GM12878 (cell line): ENCODE results near the gene TBC1D9B. TPM values are rescaled to one million over a fixed set of nuclear protein-coding genes. Genes with fewer than 3 reads are reported as not detected.

Experiments used
- ATAC-seq: fragments of 200-7000 bp; cut with Tn5 transposase; 3 replicates; pipeline ENCODE4 v1.9.1; 2020; ENCODE audit warnings: mild to moderate bottlenecking, moderate library complexity
- BruUV-seq: library from RNA; stranded (reverse); fragments of 400-500 nt; replicated peaks from 2 replicates; lab custom pipeline; 2021; lab: Mats Ljungman, UMichigan
- CTCF ChIA-PET: fragments of 300-600 bp; sonication (Branson Sonifier 250); formaldehyde crosslinking; extraction: SDS; loops from one replicate; lab custom pipeline; 2021; ENCODE audit warnings: inconsistent platforms; lab: Yijun Ruan, JAX
- POLR2A ChIA-PET: fragments of 350-600 bp; formaldehyde crosslinking; extraction: SDS; loops from one replicate; lab custom pipeline; 2021; ENCODE audit warnings: inconsistent platforms; lab: Charles Lee
- RAD21 ChIA-PET: fragments of 300-600 bp; sonication (Branson Sonifier 250); formaldehyde crosslinking; loops from one replicate; lab custom pipeline; 2023; ENCODE audit warnings: antibody characterized with exemption; ENCODE audit not compliant: unreplicated experiment; lab: Charles Lee
- SMC1A ChIA-PET: fragments of 300-600 bp; sonication (Branson Sonifier 250); formaldehyde crosslinking; loops from one replicate; lab custom pipeline; 2023; ENCODE audit not compliant: unreplicated experiment, uncharacterized antibody; lab: Charles Lee
- DNase-seq: peaks from one replicate; pipeline ENCODE4 v3.0.0-alpha.2; 2011; ENCODE audit warnings: low read depth, low spot score
- FAIRE-seq: peaks from 3 replicates; lab custom pipeline; 2011; peaks lifted over from hg19 to GRCh38; lab: Jason Lieb, UNC
- H2AFZ ChIP-seq: 2 replicates; pipeline ENCODE4 v1.6.0; 2011; ENCODE audit warnings: low read depth, low read length, control low read depth; ENCODE audit not compliant: control insufficient read depth
- H3K27ac ChIP-seq: 2 replicates; pipeline ENCODE4 v1.5.1; 2011; ENCODE audit warnings: control low read depth; ENCODE audit not compliant: control insufficient read depth, insufficient read depth
- H3K27me3 ChIP-seq, 2 experiments: replicated peaks in 1 of 2; 2 replicates each; pipeline versions ENCODE4 v1.6.0 to v1.6.1; 2011; ENCODE audit warnings: low read length in 1 of 2; ENCODE audit not compliant: control insufficient read depth in 2 of 2, insufficient read depth in 2 of 2
- H3K36me3 ChIP-seq, 2 experiments: 2 replicates each; pipeline ENCODE4 v1.5.1; 2011; ENCODE audit warnings: low read length in 1 of 2; ENCODE audit not compliant: control insufficient read depth in 2 of 2, insufficient read depth in 2 of 2
- H3K4me1 ChIP-seq: 2 replicates; pipeline ENCODE4 v1.6.1; 2011; ENCODE audit warnings: mild to moderate bottlenecking, low read length, moderate library complexity, mixed read lengths; ENCODE audit not compliant: control insufficient read depth, insufficient read depth
- H3K4me2 ChIP-seq: 2 replicates; pipeline ENCODE4 v1.6.0; 2011; ENCODE audit warnings: control low read depth; ENCODE audit not compliant: control insufficient read depth, insufficient read depth
- H3K4me3 ChIP-seq: fragments of 200-600 bp; sonication (generic); 2 replicates; pipeline ENCODE4 v1.5.1; 2016
- H3K79me2 ChIP-seq: 2 replicates; pipeline ENCODE4 v1.6.0; 2011; ENCODE audit warnings: low read length; ENCODE audit not compliant: control insufficient read depth, insufficient read depth
- H3K9ac ChIP-seq: 2 replicates; pipeline ENCODE4 v1.8.0; 2011; ENCODE audit warnings: low read length, control low read depth, mixed read lengths; ENCODE audit not compliant: control insufficient read depth, insufficient read depth
- H3K9me3 ChIP-seq: replicated peaks from 3 replicates; pipeline ENCODE4 v1.5.1; 2011; ENCODE audit warnings: mild to moderate bottlenecking, low read length; ENCODE audit not compliant: control insufficient read depth, insufficient read depth
- H4K20me1 ChIP-seq: 2 replicates; pipeline ENCODE4 v1.6.0; 2011; ENCODE audit not compliant: control insufficient read depth, insufficient read depth
- BHLHE40 ChIP-seq, 2 experiments: fragments of 450-650 bp in 1 of 2; IDR thresholded peaks; 2 replicates each; pipeline ENCODE4 v1.6.1; 2011 to 2017; ENCODE audit warnings: low read depth in 2 of 2, borderline replicate concordance in 1 of 2, improper control_type of control experiment in 1 of 2, low read length in 1 of 2, mild to moderate bottlenecking in 1 of 2
- DPF2 ChIP-seq: fragments of 450-650 bp; IDR thresholded peaks from 2 replicates; pipeline ENCODE4 v1.6.1; 2017; ENCODE audit warnings: mild to moderate bottlenecking
- EGR1 ChIP-seq, 2 experiments: IDR thresholded peaks; 1 replicate in 1 of 2; 2 replicates in 1 of 2; pipeline ENCODE4 v1.6.1; 2011 to 2012; ENCODE audit warnings: low read depth in 2 of 2, low read length in 2 of 2, borderline replicate concordance in 1 of 2, mild to moderate bottlenecking in 1 of 2, moderate library complexity in 1 of 2
- IKZF2 ChIP-seq, 2 experiments: fragments of 450-650 bp; IDR thresholded peaks; 2 replicates each; pipeline ENCODE4 v1.6.1; 2017; ENCODE audit warnings: mild to moderate bottlenecking in 2 of 2, moderate library complexity in 2 of 2
- NFYB ChIP-seq: IDR thresholded peaks from 2 replicates; pipeline ENCODE4 v1.6.1; 2011; ENCODE audit warnings: low read depth, mild to moderate bottlenecking, low read length, improper control_type of control experiment, moderate library complexity; ENCODE audit not compliant: insufficient read depth
- NRF1 ChIP-seq: conservative IDR thresholded peaks from 2 replicates; pipeline ENCODE4 v1.6.1; 2011; ENCODE audit warnings: mild to moderate bottlenecking, low read depth, low read length, improper control_type of control experiment
- POLR2A ChIP-seq: IDR thresholded peaks from 2 replicates; pipeline ENCODE4 v1.6.1; 2011; ENCODE audit warnings: low read depth, mild to moderate bottlenecking, low read length
- RCOR1 ChIP-seq: conservative IDR thresholded peaks from 2 replicates; pipeline ENCODE4 v1.6.1; 2012; ENCODE audit warnings: low read depth, low read length, improper control_type of control experiment
- RELA ChIP-seq: fragments of 450-650 bp; IDR thresholded peaks from 2 replicates; pipeline ENCODE4 v1.8.0; 2014; ENCODE audit warnings: borderline replicate concordance; ENCODE audit not compliant: partially characterized antibody
- RUNX3 ChIP-seq: IDR thresholded peaks from 2 replicates; pipeline ENCODE4 v1.6.1; 2012; ENCODE audit warnings: low read length, inconsistent platforms
- SMAD5 ChIP-seq: IDR thresholded peaks from 2 replicates; pipeline ENCODE4 v1.6.1; 2016; ENCODE audit warnings: antibody characterized with exemption, low read depth
- TCF3 ChIP-seq: IDR thresholded peaks from 2 replicates; pipeline ENCODE4 v1.6.1; 2012; ENCODE audit warnings: low read depth, mild to moderate bottlenecking, low read length, borderline replicate concordance; ENCODE audit not compliant: insufficient read depth
- ZSCAN29 ChIP-seq: fragments of 450-650 bp; IDR thresholded peaks from 2 replicates; pipeline ENCODE4 v1.6.1; 2017; ENCODE audit warnings: mild to moderate bottlenecking, moderate library complexity
- WGBS: methylation state at CpG from one replicate; pipeline ENCODE4 v1.1.6; 2016; ENCODE audit warnings: low lambda C conversion rate; ENCODE audit not compliant: insufficient replicate concordance, insufficient coverage; ENCODE audit errors: missing lambda C conversion rate; 5-methylcytosine and 5-hydroxymethylcytosine counted together
- in situ Hi-C: fragments of 300-500 bp; cut with MboI; formaldehyde crosslinking; loops from 9 replicates; pipeline ENCODE4 v1.14.3; 2018; ENCODE audit warnings: mixed read lengths
- intact Hi-C: fragments of 100-400 bp; cut with micrococcal nuclease; formaldehyde crosslinking; loops from one replicate; pipeline ENCODE4 v1.14.2; 2022; ENCODE audit not compliant: unreplicated experiment
- polyA plus RNA-seq, 11 experiments: library from polyadenylated mRNA; depleted of rRNA in 4 of 11; unstranded in 6 of 11; stranded (reverse) in 5 of 11; fragments of >200 nt; fragmentation: Nextera tagmentation in 4 of 11; fragmentation: Illumina TruSeq in 1 of 11; extraction: Ambion mirVana in 4 of 11; extraction: Trizol in 1 of 11; gene quantifications; 1 replicate in 1 of 11; 2 replicates in 10 of 11; pipeline versions ENCODE4 v1.2.1 to v1.2.3, GENCODE V29; 2011 to 2016; ENCODE audit warnings: inconsistent platforms in 2 of 11, missing spikeins in 2 of 11, low read depth in 1 of 11
- total RNA-seq, 4 experiments: library from RNA; depleted of rRNA in 3 of 4; stranded (reverse); fragments of >200 nt in 3 of 4; fragmentation: Illumina TruSeq in 1 of 4; extraction: Trizol in 1 of 4; gene quantifications; 2 replicates each; pipeline versions ENCODE4 v1.2.1 to v1.2.3, GENCODE V29; 2013 to 2021
- TF ChIP-seq, protein P1 (sequence below): IDR thresholded peaks from 2 replicates; pipeline ENCODE4 v1.6.1; 2011; ENCODE audit warnings: low read depth, low read length, improper control_type of control experiment, borderline replicate concordance
- TF ChIP-seq, protein P2 (sequence below): IDR thresholded peaks from 2 replicates; pipeline ENCODE4 v1.6.1; 2011; ENCODE audit warnings: mild to moderate bottlenecking, low read depth, low read length, moderate library complexity; ENCODE audit not compliant: insufficient replicate concordance

TBC1D9B gene
- total and polyA plus RNA-seq, 10 of the 15 experiments (the other 5 are each of a cell fraction or from before 2014, with no cell fraction given): 4.0 to 74.2 (median 34.6) TPM

GRCh38 chr5:179866241-179867078, 41.2 kb downstream of the TBC1D9B start (continued):
- TF ChIP-seq RUNX3: no peak
- TF ChIP-seq RCOR1: no peak
- TF ChIP-seq DPF2: no peak
- TF ChIP-seq, all 136 proteins: peak for 3

DNA sequence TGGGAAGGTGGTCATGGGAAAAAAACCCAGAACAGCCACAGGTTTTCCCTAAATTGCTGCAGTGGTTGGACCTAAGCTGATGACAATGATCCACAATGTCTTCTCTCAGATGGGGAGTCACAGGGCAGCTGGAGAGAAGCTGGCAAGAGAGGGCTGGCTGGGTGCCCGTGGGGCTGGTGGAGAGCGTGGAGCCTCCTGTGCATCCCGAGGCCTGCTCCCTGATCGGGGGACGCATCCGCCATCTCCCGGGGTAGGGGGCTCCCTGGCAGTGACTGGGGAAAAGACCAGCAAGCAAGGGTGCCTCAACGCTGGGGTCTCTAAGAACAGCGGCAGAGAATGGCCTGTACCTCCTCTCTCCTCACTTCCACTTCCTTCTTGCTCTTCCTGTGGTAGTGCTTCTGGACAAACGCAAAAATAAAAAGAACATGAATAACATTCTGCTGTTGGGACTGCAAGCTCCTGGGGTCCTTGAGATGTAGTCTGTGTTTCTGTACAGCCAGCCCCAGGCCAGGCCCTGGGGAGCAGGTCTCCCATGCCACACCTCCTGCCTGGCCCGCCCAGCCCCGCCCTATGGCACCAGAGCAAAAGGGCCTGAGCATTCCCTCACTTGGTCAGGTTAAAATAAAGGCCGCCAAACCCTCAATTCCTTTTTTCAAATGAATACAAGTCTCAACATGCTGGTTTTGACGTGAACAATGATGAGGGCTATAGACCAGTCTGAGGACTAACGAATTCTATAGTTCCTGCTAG, 42.0 kb downstream of the TBC1D9B start:
- POLR2A ChIA-PET: no interaction called here
- H4K20me1 ChIP-seq: no peaks in the 10 kb centered on the region
- no peak for TF ChIP-seq BHLHE40 (IDR thresholded peaks at IDR 0.05; ENCODE audit: borderline replicate concordance in 1 of 2, low read depth in 2 of 2, low read length in 1 of 2)
- no peak for TF ChIP-seq NFYB
- TF ChIP-seq EGR1 (IDR thresholded peaks at IDR 0.05; ENCODE audit: borderline replicate concordance in 1 of 2, low read depth in 2 of 2, low read length in 2 of 2): no peak
- TF ChIP-seq, protein P1, sequence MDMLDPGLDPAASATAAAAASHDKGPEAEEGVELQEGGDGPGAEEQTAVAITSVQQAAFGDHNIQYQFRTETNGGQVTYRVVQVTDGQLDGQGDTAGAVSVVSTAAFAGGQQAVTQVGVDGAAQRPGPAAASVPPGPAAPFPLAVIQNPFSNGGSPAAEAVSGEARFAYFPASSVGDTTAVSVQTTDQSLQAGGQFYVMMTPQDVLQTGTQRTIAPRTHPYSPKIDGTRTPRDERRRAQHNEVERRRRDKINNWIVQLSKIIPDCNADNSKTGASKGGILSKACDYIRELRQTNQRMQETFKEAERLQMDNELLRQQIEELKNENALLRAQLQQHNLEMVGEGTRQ: no peak
- TF ChIP-seq, protein P2, sequence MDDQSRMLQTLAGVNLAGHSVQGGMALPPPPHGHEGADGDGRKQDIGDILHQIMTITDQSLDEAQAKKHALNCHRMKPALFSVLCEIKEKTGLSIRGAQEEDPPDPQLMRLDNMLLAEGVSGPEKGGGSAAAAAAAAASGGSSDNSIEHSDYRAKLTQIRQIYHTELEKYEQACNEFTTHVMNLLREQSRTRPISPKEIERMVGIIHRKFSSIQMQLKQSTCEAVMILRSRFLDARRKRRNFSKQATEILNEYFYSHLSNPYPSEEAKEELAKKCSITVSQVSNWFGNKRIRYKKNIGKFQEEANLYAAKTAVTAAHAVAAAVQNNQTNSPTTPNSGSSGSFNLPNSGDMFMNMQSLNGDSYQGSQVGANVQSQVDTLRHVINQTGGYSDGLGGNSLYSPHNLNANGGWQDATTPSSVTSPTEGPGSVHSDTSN: no peak
- TF ChIP-seq SMAD5: no peak
- TF ChIP-seq NRF1: no peak
- TF ChIP-seq ZSCAN29: no peak
- TF ChIP-seq IKZF2 (IDR thresholded peaks at IDR 0.05): no peak
- no peak for TF ChIP-seq POLR2A
- TF ChIP-seq TCF3: no peak
- TF ChIP-seq RELA: no peak

More for the DNA sequence above, 42.0 kb downstream of the TBC1D9B start:
- Histone ChIP-seq H3K4me1 (no peaks in the 10 kb centered on the region), H3K27ac (no peak overlapping the region), H3K27me3 (no peaks in the 10 kb centered on the region), H3K4me3 (no peak overlapping the region), H3K9ac (no peak overlapping the region), H3K36me3 (peaks cover 5 to 13% of the 10 kb centered on the region in 2 experiments; a peak in 3 of 4 replicates), H3K9me3 (no peaks in the 10 kb centered on the region; the same call in 1 of the 3 replicates), H2AFZ (no peak overlapping the region), H3K79me2 (no peaks in the 10 kb centered on the region), H3K4me2 (no peak overlapping the region)
- SMC1A ChIA-PET: interaction anchor here (1.3 kb wide), 1 partner anchor 110 kb away, joined by 3 read pairs; no protein-coding TSS in a partner anchor
- in situ Hi-C loops: no loop called here
- BruUV-seq: no TSS peak
- RAD21 ChIA-PET: no interaction called here
- FAIRE-seq (no peak), ATAC-seq (no peak), DNase-seq (no peak)
- intact Hi-C loops: no loop called here
- 88% methylated on average over 12 of the region's 15 CpGs for WGBS
- CTCF ChIA-PET: interaction anchor here (1.1 kb wide), 1 partner anchor 64 kb away, joined by 3 read pairs; no protein-coding TSS in a partner anchor
